GM21576 (cell line): ENCODE results near the gene TH.
"Not testable (repeated sequence)": the region's sequence is repeated elsewhere in the genome, so short reads cannot be mapped to it uniquely, and the experiment has no call there.

Source experiments
- ATAC-seq: cut with Tn5 transposase; IDR thresholded peaks from one replicate; pipeline ENCODE4 v1.9.1; 2021; ENCODE audit warnings: mild to moderate bottlenecking, moderate library complexity; ENCODE audit not compliant: unreplicated experiment

The TH gene

GRCh38 chr11:2179516-2179915, 7.9 kb upstream of the TH start:
- ATAC-seq, result no peak

GRCh38 chr11:2178906-2179494, 7.4 kb upstream of the TH start:
- ATAC-seq, result no peak

GRCh38 chr11:2178055-2178773, 6.6 kb upstream of the TH start:
- ATAC-seq, result not testable (repeated sequence)

- no peak for ATAC-seq
Measured at GRCh38 chr11:2177076-2177475, 5.5 kb upstream of the TH start.

- ATAC-seq, result no peak
Measured at GRCh38 chr11:2176389-2176900, 4.8 kb upstream of the TH start.

GRCh38 chr11:2175659-2176058, 4.0 kb upstream of the TH start:
- no peak for ATAC-seq

- no peak for ATAC-seq
Measured at GRCh38 chr11:2174361-2174760, 2.7 kb upstream of the TH start.

- ATAC-seq, result no peak
Measured at GRCh38 chr11:2173761-2174160, 2.1 kb upstream of the TH start.

- ATAC-seq, result no peak
Measured at GRCh38 chr11:2173150-2173693, 1.6 kb upstream of the TH start.

GRCh38 chr11:2172676-2173075, 1.1 kb upstream of the TH start:
- ATAC-seq, result no peak

GRCh38 chr11:2169626-2170570, 1.7 kb downstream of the TH start:
- no peak for ATAC-seq

GRCh38 chr11:2169005-2169378, 2.6 kb downstream of the TH start:
- no peak for ATAC-seq

- no peak for ATAC-seq
Measured at GRCh38 chr11:2168286-2169004, 3.2 kb downstream of the TH start.

GRCh38 chr11:2167141-2168045, 4.2 kb downstream of the TH start:
- ATAC-seq, result no peak

- no peak for ATAC-seq
Measured at GRCh38 chr11:2166091-2166851, 5.3 kb downstream of the TH start.

- no peak for ATAC-seq
Measured at GRCh38 chr11:2165571-2165970, 6.0 kb downstream of the TH start.

- no peak for ATAC-seq
Measured at GRCh38 chr11:2164861-2165555, 6.6 kb downstream of the TH start.

GRCh38 chr11:2164081-2164480, 7.5 kb downstream of the TH start:
- ATAC-seq, result no peak
